ENCODE measurements around the gene MFAP1.

The MFAP1 gene

GRCh38 chr15:43775411-43775965, 49.0 kb downstream of the MFAP1 start:
- no peak for DNase-seq

GRCh38 chr15:43774062-43774461, 50.4 kb downstream of the MFAP1 start:
- no peak for DNase-seq

- no peak for DNase-seq
Observed at GRCh38 chr15:43772624-43773023, 51.9 kb downstream of the MFAP1 start.

- DNase-seq: no peak
Observed at GRCh38 chr15:43771816-43772215, 52.7 kb downstream of the MFAP1 start.

- DNase-seq: peak; percentile 62
Observed at GRCh38 chr15:43769584-43770228, 54.8 kb downstream of the MFAP1 start.

DNA sequence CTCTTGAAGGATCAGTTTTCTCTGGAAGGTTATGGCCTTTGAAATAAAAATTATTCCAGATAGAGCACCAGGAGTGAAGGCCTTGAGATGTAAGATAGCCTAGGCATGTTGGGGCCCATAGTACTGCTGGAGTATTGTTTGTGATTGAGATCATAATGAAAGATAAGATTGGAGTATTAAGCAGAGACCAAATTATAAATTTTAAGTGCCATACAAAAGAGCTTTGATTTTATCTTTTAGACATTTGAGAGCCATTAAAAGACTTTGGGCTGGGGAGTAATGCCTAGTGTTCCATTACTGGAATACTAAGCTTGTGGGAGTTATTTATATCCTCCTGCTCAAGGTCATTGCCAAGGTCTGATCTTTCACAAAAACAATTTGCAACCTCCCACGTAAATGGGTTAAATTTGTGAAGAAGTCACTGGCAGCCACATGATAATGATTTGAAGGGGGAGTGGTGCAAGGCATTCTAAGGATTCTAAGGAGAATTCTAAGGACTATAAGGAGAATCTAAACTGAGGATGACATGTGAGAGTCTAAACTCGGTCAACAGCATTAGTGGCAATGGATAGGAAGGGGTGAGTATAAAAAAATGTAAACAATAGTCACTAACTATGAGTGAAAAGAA, 60.6 kb downstream of the MFAP1 start:
- DNase-seq: no peak

- no peak for DNase-seq
Observed at GRCh38 chr15:43762824-43763223, 61.7 kb downstream of the MFAP1 start.
